Stimulated activated memory B cell treated with anti-CD40 and anti-IgM and Interleukin-4, amounts not matched to agents 10 μg/mL and 1 μg/mL and 100 μg/mL, for 72 hours (primary cell): ENCODE results near the gene ABHD12.

Experiments used
- ATAC-seq: fragments of 150-1000 bp; cut with Tn5 transposase; 2 replicates; pipeline ENCODE4 v1.10.0; 2021
- H3K27ac Mint-ChIP-seq: one replicate; pipeline ENCODE4 v1.8.0; 2022; ENCODE audit warnings: mild to moderate bottlenecking, mixed read lengths
- H3K27me3 Mint-ChIP-seq: one replicate; pipeline ENCODE4 v1.8.0; 2022; ENCODE audit warnings: mixed read lengths
- H3K36me3 Mint-ChIP-seq: one replicate; pipeline ENCODE4 v1.8.0; 2022; ENCODE audit warnings: mixed read lengths
- H3K4me1 Mint-ChIP-seq: one replicate; pipeline ENCODE4 v1.8.0; 2022; ENCODE audit warnings: mixed read lengths
- H3K4me3 Mint-ChIP-seq: one replicate; pipeline ENCODE4 v1.8.0; 2022; ENCODE audit warnings: mild to moderate bottlenecking, moderate library complexity, mixed read lengths
- H3K9me3 Mint-ChIP-seq: one replicate; pipeline ENCODE4 v1.8.0; 2022; ENCODE audit warnings: mixed read lengths

ABHD12 gene

DNA sequence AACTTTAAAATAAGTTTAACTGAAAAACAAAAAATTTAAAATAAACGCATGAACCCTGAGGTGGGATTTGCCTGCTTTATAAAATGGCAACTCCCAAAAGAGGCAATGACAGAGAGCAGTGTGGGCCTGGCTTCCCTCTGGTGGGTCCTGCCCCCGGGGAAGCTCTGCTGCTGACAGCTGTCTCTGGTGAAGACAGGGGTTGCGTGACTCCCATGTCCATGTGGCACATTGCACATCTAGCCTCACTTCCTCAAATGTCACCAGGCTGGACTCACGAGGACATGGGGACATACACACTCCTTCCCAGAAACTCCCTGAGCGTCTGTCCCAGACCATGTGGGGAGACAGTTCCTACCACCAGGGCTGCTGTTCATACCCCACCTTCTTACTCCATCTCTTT is 66.2 kb downstream of the ABHD12 start:
- H3K36me3 Mint-ChIP-seq, result peaks cover 37% of the 10 kb centered on the region
- H3K9me3 Mint-ChIP-seq, result no peaks in the 10 kb centered on the region
- peak overlapping the region; percentile 10 for H3K27ac Mint-ChIP-seq
- peak; percentile 63 for ATAC-seq
- no peak overlapping the region for H3K4me3 Mint-ChIP-seq
- no peaks in the 10 kb centered on the region for H3K27me3 Mint-ChIP-seq
- peaks cover 37% of the 10 kb centered on the region for H3K4me1 Mint-ChIP-seq

DNA sequence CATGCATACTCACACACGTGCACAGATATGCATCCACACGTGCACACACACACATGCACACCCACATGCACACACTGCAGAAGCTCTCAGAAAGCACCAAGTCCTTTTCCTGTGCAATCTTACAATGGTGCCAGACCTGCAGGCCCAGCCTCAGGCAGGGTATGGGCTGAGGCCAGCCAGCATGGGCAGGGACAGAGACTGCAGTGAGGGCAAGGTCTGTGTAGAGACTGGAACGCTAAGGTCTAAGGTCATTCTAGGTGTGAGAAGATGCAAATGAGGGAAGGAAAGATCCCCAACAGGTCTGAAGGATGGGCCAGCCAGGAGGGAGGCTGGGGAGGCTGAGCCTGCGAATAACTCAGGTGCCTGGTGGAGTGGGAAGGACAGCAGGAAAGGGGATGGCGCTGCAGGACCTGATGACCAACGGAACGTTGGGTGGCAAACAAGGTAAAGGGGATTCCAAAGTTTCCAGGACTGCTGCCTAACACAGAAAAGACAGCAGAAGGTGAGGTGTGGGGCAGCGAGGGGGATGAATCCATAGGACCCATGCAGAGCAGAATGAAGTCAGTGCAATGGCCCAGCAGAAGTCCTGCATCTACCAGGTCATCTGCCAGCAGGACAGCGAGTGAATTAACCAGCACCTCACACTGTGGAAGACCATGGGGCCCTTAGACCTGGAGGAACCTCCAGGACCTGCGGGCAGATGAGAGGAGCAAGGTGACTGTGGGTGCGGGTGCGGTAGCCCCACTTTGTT is 67.0 kb downstream of the ABHD12 start:
- Mint-ChIP-seq H3K9me3 (no peaks in the 10 kb centered on the region), H3K4me3 (no peak overlapping the region), H3K27ac (peak overlapping the region; percentile 50), H3K4me1 (peaks cover 45% of the 10 kb centered on the region), H3K27me3 (no peaks in the 10 kb centered on the region), H3K36me3 (peaks cover 33% of the 10 kb centered on the region)
- ATAC-seq, result no peak

DNA sequence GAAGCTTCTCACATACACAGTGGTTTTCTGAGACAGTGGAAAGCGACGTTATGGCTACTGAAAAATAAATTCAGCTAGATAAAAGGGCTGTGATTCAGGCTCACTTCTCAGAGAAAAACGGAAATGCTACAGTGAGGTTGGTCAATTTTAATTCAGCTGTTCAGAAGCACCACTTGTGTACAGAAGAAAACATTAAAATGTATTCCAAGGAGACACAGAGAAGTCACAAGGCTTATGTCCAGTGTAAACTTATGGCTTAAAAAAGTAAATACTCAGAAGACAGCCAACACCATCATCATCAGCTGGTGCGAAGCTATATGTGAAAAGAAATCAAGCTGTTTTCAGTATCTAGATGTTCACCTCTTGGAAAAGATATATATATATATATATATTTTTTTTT is 68.6 kb downstream of the ABHD12 start:
- ATAC-seq, result no peak
- Mint-ChIP-seq H3K4me1 (peaks cover 61% of the 10 kb centered on the region), H3K27me3 (no peaks in the 10 kb centered on the region), H3K4me3 (no peak overlapping the region), H3K27ac (peak overlapping the region; percentile 78), H3K36me3 (peaks cover 36% of the 10 kb centered on the region), H3K9me3 (no peaks in the 10 kb centered on the region)

DNA sequence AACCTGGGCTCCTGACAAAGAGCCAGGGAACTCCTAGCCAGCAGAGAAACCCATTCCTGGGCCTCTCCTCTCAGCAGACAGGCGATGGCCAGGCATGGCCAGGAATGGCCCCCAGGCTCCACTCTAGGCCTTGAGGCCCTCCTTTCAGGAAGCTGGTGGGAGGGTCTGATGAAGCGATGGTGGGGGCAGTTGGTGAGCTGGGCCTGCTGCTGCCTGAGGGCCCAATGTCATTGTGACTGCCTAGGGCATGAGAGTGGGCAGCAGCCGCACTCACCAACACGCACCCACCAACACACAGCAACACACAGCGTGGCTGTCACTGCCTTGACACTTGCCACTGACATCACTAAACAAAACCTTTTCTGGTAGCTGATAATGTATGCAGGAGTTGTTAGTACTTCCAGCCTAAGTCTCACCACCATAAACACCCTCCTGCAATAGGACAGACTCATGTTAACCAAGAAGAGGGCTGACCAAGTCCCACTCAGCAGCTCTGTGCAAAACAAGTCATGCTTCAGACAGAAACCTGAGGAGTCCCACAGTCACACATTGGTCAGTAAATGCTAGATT is 69.3 kb downstream of the ABHD12 start:
- H3K27me3 Mint-ChIP-seq, result no peaks in the 10 kb centered on the region
- no peak overlapping the region for H3K4me3 Mint-ChIP-seq
- H3K4me1 Mint-ChIP-seq, result peaks cover 63% of the 10 kb centered on the region
- no peaks in the 10 kb centered on the region for H3K9me3 Mint-ChIP-seq
- peak overlapping the region; percentile 78 for H3K27ac Mint-ChIP-seq
- no peak for ATAC-seq
- peaks cover 36% of the 10 kb centered on the region for H3K36me3 Mint-ChIP-seq

DNA sequence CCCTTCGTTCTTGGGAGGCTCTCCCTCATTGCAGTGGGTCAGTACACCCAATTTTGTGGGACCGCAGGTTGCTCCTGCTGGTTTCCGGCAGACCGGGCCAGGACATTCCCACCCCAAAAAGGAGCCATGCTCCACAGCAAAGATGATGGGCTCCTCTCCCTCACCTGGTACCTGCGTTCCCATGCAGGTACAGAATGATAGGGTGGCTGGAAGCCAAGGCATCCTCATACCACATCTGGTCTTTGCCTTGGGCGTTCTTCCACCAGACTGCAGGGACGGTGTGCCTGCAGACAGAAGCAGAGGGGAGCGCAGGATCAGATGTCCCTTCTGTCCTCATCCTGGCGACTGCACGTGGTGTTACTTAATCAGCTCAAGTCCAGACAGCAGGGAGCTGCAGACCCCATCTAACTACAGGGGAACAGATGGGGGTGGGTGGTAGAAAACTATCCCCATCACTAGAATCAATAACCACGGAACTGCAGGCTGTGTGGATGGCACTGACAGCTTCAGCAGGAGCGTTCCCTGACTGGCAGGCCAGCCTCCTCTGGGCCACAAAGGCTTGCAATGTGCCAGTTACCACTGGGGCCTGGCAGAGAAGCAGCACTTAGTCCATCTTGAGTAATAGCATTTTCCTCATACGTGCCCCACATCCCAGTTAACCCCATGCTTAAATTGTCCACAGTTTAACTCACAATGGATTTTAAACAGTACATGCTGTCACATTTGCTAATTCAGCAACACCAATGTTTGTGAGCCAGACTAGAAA is 70.4 kb downstream of the ABHD12 start:
- H3K27me3 Mint-ChIP-seq, result no peaks in the 10 kb centered on the region
- no peaks in the 10 kb centered on the region for H3K9me3 Mint-ChIP-seq
- H3K4me1 Mint-ChIP-seq, result peaks cover 72% of the 10 kb centered on the region
- peaks cover 43% of the 10 kb centered on the region for H3K36me3 Mint-ChIP-seq
- H3K4me3 Mint-ChIP-seq, result peak overlapping the region; percentile 2
- no peak for ATAC-seq
- peak overlapping the region; percentile 96 for H3K27ac Mint-ChIP-seq

DNA sequence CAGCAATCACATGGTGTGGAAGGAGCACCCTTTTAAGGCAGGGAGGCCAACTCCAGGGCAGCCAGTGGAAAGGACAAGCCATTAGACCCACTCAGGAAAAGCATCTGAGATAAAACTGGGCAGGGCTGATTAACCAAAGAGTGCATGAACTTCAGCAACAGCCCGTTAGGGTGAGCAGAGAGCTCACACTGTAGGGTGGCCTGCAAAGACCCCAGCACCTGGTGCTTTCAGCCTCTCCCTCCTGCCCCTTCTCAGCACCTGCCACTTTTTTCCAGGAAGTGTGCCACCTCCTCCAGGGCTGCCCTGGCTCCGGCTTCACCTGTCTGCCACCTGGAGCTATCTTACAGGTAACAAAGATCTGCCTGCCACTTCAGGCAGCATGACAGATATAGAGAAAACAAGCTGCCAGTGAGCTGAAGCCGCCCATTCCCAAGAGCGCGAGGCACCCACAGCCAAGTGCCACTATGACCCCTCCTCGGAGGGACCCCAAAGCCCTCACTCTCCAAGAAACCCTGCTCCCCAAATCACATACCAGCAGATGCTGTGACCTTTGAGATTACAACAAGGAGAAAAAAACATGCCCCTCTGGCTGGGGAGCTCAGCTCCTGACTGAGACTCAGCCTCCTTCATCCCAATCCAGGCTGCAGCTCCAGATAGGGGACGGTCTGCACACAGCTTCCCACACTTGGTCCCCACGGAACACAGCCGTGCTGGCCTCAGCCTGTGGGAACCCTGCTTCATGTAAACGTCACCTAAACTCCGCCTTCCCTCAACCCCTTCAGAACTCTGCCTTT is 71.2 kb downstream of the ABHD12 start:
- Mint-ChIP-seq H3K36me3 (peaks cover 49% of the 10 kb centered on the region), H3K27ac (peak overlapping the region; percentile 96)

DNA sequence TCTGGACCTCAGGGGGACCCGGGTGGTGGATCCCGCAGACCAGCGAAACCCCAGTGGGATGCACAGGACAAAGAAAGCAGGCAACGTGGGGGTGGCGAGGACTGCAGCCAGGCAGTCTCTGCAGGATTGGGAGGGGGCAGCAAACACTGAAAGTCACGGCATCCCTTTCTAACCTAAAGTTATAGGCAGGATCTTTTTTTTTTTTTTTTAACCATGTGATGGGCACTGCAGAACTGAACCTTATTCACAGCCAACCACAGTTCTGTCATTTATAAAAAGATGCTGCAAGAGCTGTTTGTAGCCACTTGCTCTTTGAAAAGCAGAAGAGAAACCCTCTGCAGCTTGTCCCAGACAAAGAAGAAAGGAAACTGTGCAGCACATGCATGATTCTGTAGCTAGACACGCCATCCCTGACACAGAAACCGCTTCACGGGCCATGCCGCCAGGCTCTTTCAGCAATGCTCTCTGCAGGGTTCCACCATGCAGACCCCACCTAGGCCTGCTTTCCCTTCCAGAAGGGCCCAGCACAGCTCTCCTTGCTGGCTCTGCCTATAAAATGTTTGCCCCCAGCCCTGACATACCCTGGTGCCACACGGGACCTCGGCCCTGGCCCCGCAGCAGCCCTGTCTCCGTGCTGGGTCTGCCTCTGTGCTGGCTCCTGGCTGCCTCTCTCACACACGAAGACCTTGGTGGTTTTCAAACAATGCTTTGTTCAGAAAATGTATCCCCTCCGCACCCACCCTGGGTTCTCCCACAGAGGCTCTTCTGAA is 72.0 kb downstream of the ABHD12 start:
- no peaks in the 10 kb centered on the region for H3K9me3 Mint-ChIP-seq
- H3K4me1 Mint-ChIP-seq, result peaks cover 63% of the 10 kb centered on the region
- H3K36me3 Mint-ChIP-seq, result peaks cover 46% of the 10 kb centered on the region
- peak; percentile 97 for ATAC-seq
- no peaks in the 10 kb centered on the region for H3K27me3 Mint-ChIP-seq
- peak overlapping the region; percentile 56 for H3K4me3 Mint-ChIP-seq
- peak overlapping the region; percentile 96 for H3K27ac Mint-ChIP-seq

More for the DNA sequence above, 71.2 kb downstream of the ABHD12 start:
- peaks cover 71% of the 10 kb centered on the region for H3K4me1 Mint-ChIP-seq
- peak overlapping the region; percentile 2 for H3K4me3 Mint-ChIP-seq
- no peaks in the 10 kb centered on the region for H3K9me3 Mint-ChIP-seq
- no peaks in the 10 kb centered on the region for H3K27me3 Mint-ChIP-seq
- peak; percentile 34 for ATAC-seq

DNA sequence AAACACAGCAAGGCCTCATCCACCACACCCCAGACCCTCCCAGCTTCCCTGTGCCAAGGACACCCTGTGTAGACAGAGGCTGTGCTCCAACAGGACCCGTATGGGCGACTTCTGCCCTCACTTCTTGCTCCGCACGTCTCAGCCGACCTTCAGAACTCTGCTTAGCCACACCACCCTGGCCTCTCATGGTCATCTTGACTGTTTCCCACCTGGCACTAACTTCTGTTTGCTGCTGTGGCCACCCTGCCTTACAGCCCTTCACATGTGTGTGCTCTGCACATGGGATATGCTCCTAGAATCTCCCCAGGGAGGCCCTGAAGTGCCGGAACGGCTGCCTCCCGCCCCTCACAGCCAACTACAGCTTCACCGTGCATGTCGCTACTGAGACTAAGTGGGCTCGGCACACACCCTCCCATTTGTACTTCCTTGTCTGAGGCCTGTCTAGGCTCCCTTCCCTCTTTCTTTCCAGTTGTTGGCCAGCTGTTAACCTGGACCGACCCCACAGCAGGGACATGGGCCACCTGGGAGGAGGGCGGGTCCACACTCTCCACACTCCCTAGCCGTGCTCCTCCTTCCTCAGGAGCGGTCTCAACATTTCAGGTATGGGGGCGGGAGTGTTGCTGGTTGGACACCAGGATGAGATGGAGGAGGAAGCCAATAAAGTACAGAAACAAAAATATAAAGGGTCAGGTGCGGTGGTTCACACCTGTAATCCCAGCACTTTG is 73.1 kb downstream of the ABHD12 start:
- Mint-ChIP-seq H3K9me3 (no peaks in the 10 kb centered on the region), H3K36me3 (peaks cover 34% of the 10 kb centered on the region), H3K4me1 (peaks cover 57% of the 10 kb centered on the region), H3K27ac (peak overlapping the region; percentile 96), H3K4me3 (no peak overlapping the region), H3K27me3 (no peaks in the 10 kb centered on the region)
- ATAC-seq, result no peak

DNA sequence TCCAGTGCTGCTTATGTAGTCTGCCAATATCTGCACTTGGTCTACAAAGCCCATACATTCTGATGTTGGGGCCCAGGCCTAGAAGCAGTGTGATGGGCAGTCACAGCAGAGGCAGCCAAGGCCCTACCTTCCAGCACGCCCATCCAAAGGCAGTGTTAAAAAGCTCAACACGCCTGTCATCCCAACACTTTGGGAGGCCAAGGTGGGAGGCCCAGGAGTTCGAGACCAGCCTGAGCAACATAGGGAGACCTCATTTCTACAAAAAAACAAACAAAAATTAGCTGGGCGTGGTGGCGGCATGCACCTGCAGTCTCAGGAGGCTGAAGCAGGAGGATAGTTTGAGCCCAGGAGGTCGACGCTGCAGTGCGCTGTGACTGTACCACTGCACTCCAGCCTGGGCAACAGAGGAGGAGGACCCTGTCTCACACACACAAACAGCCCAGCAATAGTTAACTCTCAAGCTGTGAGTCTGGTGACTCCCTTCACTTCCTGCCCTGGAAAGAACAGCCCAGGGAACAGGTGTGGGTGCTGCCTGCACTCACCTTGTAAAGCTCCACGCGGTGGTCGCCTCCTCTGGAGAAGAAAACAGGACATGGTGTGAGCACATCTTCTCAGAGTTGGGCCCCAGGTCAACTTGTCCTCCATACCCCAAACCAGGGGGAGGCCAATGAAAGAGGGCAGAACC is 74.0 kb downstream of the ABHD12 start:
- Mint-ChIP-seq H3K4me3 (no peak overlapping the region), H3K27ac (peak overlapping the region; percentile 96), H3K9me3 (no peaks in the 10 kb centered on the region), H3K36me3 (peaks cover 38% of the 10 kb centered on the region), H3K27me3 (no peaks in the 10 kb centered on the region), H3K4me1 (peaks cover 61% of the 10 kb centered on the region)
- ATAC-seq, result no peak

DNA sequence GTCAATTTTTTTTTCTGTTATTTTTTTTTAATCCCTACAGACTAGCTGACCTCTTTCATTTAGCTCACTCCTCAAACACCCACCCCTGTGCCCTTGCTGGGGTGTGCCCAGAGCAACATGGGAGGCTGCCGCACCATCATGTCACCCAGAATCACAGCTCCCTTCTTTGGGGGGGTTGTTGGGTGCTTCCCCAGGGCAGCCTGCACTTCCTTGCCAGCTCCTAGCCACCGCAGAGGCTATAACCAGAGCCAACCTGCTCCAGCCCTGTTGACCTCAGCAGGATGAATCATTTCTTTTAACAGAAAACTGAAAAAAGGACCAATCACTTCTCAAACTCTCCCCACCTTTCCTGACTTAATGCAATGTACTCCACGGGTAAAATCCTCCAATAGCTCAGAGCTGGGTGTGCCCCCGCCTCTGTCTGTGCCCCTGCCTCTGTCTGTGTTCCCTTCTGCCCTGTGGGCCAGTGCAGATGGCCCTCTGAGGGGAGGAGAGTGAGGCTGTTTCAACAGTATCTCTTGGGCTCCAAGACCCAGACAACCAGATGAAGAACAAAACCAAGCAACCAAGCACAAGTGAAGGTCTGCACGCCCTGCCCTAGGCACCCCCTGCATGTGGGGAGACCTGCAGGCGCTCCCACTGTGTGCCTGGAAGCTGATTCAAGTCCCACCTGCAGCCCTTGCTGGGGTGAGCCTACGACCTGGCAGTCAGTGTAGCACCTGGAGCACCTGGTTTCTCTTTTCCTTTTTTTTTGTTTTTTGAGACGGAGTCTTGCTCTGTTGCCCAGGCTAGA is 75.0 kb downstream of the ABHD12 start:
- Mint-ChIP-seq H3K4me3 (no peak overlapping the region), H3K36me3 (peaks cover 34% of the 10 kb centered on the region)

DNA sequence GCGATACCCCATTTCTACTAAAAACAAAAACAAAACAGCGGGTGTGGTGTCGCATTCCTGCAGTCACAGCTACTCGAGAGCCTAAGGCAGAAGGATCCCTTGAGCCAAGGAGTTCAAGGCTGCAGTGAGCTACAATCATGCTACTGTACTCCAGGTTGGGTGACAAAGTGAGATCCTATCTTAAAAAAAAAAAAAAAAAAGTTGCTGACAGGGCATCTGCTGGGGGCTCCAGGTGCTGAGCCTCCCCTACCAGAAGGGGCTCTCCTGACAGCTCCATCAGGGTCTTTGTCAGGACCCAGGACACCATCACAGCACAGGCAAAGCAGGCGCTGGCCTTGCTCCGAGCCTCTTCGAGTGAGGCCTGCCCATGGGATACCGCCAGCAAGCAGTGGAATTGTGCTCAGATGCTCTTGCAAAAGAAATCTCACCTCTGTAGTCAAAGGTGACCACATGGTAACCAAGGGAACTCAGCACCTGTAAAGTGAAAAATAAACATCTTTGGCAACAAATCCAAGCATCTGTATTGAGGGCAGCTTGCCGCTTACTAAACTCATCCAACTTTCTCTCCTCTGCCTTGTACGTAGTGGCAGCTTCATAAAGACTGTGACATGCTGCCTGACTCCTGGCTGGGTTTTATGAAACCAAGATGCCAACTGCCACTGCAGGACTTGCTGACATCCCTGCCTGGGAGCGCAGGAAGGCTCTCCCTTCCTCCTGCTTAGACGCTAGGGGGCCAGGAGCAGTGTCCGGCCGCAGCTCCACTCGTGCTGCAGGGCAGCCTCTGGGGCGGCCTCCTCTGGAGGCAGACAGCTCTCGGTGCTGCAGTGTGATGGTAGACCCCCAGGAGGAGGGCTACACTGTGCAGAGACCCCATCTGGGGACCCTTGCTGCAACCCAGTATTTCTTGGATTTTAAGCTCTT is 75.9 kb downstream of the ABHD12 start:
- H3K27me3 Mint-ChIP-seq, result no peaks in the 10 kb centered on the region
- H3K36me3 Mint-ChIP-seq, result peaks cover 27% of the 10 kb centered on the region
- H3K9me3 Mint-ChIP-seq, result no peaks in the 10 kb centered on the region
- peak overlapping the region; percentile 96 for H3K27ac Mint-ChIP-seq
- no peak overlapping the region for H3K4me3 Mint-ChIP-seq
- peaks cover 67% of the 10 kb centered on the region for H3K4me1 Mint-ChIP-seq
- no peak for ATAC-seq

More for the DNA sequence above, 75.0 kb downstream of the ABHD12 start:
- H3K4me1 Mint-ChIP-seq, result peaks cover 64% of the 10 kb centered on the region
- H3K9me3 Mint-ChIP-seq, result no peaks in the 10 kb centered on the region
- H3K27me3 Mint-ChIP-seq, result no peaks in the 10 kb centered on the region
- no peak for ATAC-seq
- H3K27ac Mint-ChIP-seq, result peak overlapping the region; percentile 96

DNA sequence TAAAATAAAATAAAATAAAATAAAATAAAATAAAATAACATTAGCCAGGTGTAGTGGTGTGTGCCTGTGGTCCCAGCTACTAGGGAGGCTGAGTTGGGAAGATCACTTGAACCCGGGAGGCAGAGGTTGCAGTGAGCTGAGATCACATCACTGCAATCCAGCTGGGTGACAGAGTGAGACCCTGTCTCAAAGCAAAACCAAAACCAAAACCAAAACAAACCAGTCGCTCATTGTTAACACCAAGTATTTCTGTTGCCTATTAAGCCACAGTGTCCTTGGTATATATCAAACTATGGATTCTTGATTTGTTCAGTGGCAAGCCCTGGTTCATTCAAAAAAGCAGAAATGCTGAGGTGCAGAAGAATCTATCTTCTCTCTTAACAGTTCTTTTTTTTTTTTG is 77.0 kb downstream of the ABHD12 start:
- no peak overlapping the region for H3K27ac Mint-ChIP-seq
- no peak for ATAC-seq

More for the DNA sequence above, 77.0 kb downstream of the ABHD12 start:
- H3K4me3 Mint-ChIP-seq, result no peak overlapping the region
- H3K9me3 Mint-ChIP-seq, result no peaks in the 10 kb centered on the region
- H3K36me3 Mint-ChIP-seq, result peaks cover 27% of the 10 kb centered on the region
- peaks cover 67% of the 10 kb centered on the region for H3K4me1 Mint-ChIP-seq
- H3K27me3 Mint-ChIP-seq, result no peaks in the 10 kb centered on the region
